GM10266 (cell line): ENCODE data around the gene ARFGEF3.

Experiments
- DNase-seq: peaks from one replicate; pipeline ENCODE4 v3.0.0; 2012; ENCODE audit errors: extremely low spot score
- CTCF ChIP-seq: IDR thresholded peaks from 2 replicates; pipeline ENCODE4 v1.5.1; 2012; ENCODE audit warnings: mild to moderate bottlenecking, low read depth; ENCODE audit not compliant: control insufficient read depth, insufficient read depth; ENCODE audit errors: missing control alignments

ARFGEF3 gene

DNA sequence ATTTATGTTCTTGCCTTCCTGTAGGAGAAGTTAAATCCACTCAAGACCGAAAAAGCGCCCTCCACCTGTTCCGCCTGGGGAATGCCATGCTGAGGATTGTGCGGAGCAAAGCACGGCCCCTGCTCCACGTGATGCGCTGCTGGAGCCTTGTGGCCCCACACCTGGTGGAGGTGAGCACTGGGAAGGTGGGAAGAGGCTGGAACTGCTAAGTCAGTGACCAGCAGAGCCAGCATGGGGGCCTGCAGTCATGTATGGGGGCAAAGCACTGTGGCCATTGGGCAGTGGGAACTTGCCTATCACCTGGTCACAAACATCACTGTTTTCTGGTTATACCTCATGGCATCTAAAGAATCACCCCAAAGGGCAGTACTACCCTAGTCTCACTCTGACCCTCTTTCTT, 135.0 kb downstream of the ARFGEF3 start:
- TF ChIP-seq CTCF, result no peak
- no peak for DNase-seq

- TF ChIP-seq CTCF, result no peak
- no peak for DNase-seq
Observed at GRCh38 chr6:138297761-138298298, 136.1 kb downstream of the ARFGEF3 start.

- TF ChIP-seq CTCF, result no peak
Observed at GRCh38 chr6:138300469-138300868, 138.7 kb downstream of the ARFGEF3 start.

DNA sequence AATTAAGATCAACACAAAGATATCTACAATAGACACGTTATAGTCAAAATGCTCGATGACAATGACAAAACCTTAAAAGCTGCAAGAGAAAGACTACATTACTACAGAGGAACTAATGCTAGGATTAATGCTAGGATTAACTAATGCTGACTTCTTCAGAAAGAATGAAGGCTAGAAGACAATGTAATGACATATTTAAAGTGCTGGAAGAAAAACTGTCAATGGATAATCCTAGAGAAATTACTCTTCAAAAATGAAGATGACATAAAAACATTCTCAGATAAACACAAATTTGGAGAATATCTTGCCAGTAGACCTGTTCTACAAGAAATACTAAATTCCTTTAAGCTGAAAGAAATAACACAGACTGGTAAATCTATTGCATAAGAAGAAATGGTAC, 140.8 kb downstream of the ARFGEF3 start:
- no peak for TF ChIP-seq CTCF
- DNase-seq, result no peak

More at GRCh38 chr6:138300469-138300868, 138.7 kb downstream of the ARFGEF3 start:
- no peak for DNase-seq

GRCh38 chr6:138307352-138307751, 145.6 kb downstream of the ARFGEF3 start:
- no peak for DNase-seq
- no peak for TF ChIP-seq CTCF

GRCh38 chr6:138307816-138308730, 146.3 kb downstream of the ARFGEF3 start:
- no peak for DNase-seq
- TF ChIP-seq CTCF, result no peak

DNA sequence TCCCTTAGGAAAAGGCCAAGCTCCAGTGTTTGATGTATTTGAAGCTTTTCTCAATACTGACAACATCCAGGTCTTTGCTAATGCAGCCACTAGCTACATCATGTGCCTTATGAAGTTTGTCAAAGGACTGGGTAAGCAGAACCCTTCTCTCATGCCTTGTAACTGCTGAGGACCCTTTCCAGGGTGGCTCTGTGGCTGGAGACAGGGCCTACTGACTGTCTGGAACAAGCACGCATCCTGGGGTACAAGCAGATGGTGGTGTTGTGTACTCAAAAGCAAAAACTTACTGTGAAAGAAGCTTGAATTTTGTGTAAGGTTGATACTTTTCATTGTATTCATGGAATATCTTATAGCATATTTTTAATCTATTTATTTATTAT, 147.0 kb downstream of the ARFGEF3 start:
- TF ChIP-seq CTCF, result no peak
- DNase-seq, result no peak
